HG03432 (cell line): ENCODE measurements around the gene RBM38.
"Not testable (repeated sequence)": the region's sequence is repeated elsewhere in the genome, so short reads cannot be mapped to it uniquely, and the experiment has no call there.

Experiments used
- ATAC-seq: cut with Tn5 transposase; IDR thresholded peaks from one replicate; pipeline ENCODE4 v1.9.1; 2021; ENCODE audit warnings: mild to moderate bottlenecking, moderate library complexity; ENCODE audit not compliant: unreplicated experiment

RBM38 gene

DNA sequence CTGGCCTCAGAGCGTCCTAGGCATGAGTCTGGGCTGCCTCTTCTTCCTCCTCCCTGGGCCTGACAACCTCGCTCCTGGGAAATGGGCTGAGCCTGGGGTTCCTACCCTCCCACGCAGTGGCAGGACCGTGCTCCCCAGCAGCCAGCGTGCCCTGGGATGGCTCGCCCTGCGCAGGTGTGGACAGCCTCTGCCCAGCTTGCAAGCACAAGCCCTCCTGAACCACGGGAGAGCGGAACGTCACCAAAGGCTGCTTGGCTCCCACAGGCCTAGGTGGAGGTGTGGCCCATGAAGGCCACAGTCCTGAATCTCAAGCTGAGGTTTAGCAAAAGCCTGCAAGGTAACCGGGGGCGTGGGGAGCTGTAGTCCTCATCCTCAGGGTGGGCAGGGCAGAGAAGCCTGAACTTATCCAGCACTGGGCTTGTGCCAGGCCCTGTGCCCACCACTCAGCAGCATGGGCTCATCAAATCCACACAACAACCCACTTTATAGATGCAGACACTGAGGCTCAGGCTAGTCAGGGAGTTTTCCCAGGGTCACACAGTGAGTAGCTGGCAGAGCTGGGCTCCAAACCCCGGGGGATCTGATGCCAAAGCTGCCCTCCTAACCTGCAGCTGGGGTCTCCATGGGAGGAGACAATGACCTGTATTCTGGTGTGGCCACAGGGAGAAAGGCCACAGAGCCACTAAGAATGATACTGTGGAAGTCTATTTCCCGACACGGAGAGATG is 25.3 kb downstream of the RBM38 start:
- no peak for ATAC-seq

DNA sequence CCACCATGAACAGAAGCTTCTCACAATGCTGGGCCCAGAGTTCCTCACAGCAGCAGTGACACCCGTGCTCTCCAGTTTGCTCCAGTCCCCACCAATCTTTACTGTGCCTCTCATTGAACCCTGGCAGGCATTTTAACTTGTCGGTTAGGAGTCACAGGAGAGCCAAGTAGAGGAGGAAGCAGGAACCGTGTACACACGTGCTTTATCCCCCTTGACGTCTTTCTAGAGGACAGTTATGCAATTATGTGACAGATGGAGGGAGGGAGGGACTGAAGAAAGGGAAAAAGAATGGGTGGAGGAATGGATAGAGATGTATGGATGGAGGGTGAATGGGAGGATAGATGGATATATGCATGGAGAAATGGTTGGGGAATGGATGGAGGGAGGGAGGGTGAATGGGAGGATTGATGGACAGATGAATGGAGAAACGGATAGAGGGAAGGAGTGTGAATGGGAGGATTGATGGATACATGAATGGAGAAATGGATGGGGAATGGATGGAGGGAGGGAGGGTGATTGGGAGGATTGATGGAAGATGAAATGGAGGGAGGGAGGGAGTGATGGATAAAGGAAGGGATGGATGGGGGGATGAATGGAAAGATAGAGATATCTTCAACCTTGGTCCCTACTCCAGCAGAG is 26.0 kb downstream of the RBM38 start:
- ATAC-seq: no peak

DNA sequence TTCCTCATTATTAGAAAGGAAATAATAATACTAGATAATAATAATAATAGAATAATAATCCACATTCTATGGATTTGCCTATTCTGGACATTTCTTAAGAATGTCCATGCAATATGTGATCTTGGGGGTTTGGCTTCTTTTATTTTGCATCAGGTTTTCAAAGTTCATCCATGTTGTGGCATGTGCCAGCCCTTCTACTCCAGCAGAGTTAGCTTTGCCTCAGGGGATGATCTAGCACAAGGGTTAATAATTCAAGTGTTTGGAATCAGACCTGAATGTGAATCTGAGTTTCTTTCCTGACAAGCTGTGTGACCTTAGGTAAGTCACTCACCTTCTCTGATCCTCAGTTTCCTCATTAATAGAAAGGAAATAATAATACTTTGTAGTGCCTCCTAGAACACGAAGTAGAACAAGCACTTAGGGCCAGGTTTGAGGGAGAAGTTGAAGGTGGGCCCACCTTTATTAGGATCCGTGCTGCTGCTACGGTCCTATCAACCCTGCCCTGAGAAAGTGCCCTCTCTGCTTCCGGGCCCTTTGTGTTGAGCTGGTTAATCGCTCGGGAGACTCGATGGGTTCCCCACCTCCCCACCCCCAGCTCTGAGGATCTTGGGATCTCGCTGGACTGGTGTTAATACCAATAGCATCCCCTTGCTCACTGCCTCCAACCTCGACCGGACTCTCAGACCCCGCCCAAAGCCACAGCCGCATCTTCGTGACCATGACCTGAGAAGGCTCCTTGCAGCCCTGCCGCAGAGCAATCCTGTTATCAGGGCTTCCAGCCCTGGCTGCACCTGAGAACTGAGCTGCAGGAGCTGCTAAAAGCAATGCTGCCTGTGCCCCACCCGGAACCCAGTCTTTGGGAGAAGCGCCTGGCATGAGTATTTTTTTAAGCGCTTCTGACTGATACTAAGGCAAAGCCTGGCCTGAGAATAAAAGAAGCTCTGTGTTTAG is 26.9 kb downstream of the RBM38 start:
- no peak for ATAC-seq

DNA sequence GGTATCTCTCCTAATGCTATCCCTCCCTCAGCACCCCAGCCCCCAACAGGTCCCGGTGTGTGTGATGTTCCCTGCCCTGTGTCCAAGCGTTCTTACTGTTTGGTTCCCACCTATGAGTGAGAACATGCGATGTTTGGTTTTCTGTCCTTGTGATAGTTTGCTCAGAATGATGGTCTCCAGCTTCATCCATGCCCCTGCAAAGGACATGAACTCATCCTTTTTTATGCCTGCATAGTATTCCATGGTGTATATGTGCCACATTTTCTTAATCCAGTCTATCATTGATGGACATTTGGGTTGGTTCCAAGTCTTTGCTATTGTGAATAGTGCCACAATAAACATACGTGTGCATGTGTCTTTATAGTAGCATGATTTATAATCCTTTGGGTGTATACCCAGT is 28.3 kb downstream of the RBM38 start:
- ATAC-seq: not testable (repeated sequence)

DNA sequence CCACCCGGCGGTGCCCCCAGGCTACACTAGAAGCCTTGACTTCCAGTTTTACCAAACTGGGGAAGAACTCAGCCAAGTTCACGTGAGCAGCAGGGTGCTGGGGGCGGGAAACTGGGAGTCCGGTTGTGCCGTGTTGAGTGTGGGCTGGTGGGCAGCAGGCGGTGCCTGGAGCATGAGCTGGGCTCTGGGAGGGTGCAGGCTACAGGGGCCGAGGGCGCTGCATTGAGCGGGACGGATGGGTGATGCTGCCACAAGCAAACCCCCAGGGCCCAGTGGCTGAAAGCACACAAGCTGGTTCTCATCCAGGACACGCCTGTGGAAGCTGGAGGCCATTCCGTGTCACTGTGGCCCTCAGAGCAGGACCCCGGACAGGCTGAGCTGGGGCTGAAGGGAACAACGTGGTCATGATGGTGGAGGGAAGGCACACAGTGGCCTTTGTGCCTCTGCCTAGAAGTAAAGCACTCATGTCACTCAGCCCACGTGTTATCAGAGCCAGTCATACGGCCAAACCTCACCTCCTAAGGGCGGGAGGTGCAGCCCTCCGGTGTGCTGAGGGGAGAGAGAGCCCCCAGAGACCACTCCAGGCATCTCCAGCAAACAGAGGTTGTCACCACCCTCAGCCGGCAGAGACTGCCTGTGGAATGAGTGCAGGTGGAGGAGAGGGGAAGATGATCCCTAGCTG is 29.5 kb downstream of the RBM38 start:
- no peak for ATAC-seq

DNA sequence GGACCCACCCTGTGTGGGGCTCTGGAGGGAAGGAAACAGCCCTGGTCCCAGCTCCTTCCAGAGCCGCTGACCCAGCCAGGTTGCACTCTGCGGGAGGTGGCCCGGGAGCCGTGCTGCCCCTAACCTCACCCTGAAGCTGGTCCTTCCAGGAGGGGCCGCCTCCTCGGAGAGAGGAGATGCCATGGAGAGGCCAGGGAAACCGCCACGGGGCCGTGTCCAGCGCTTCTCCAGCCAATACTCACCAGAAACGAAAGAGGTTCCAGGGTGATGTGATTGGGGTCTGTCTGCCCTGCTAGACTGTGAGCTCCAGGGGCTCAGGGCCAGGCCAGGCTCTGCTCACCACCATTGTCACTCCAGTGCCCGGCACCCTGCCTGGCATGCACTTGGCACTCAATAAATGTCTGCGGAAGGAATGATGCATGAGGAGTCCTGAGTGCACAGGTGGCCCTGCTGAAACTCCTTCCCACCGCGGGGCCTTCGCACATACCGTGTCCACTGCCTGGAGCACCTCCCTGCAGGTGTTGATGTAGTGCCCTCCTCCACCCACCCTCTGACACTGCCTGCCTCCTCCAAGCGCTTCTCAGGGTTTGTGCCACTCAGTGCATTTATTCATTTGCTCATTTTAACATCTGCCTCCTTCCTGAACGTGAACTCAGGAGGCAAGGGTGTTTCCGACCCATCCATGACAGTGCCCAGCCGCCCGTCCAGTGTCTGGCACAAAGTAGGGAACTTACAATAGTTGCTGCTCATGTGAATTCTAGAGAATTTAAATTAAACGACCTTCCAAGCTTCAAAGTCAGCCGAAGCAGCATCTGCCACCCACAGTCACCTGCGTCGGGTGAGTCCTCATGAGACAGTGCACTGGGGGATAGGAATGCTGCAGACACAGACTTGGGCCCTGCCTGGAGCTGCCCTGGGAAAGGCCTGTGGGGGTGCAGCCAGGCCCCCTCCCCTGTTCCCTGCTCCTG is 30.3 kb downstream of the RBM38 start:
- ATAC-seq: no peak

DNA sequence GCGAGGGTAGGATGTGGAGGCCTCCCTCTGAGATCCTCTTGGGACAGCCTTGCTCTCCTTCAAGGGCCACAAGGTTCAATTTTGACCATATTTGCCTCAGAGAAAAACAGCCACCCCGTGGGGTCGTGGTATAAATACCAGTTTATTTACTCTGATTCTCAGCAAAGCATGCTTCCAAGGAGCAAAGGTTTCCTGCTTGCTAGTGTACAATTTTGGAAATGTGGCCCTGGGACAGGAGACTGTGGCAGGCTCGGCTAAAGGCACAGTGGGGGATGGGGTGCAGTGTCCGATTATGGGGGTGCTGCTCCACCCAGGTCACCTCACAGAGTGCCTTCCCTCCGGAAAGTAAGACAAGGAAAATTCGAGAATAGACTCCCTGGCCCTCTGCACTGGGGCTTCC is 31.1 kb downstream of the RBM38 start:
- no peak for ATAC-seq

DNA sequence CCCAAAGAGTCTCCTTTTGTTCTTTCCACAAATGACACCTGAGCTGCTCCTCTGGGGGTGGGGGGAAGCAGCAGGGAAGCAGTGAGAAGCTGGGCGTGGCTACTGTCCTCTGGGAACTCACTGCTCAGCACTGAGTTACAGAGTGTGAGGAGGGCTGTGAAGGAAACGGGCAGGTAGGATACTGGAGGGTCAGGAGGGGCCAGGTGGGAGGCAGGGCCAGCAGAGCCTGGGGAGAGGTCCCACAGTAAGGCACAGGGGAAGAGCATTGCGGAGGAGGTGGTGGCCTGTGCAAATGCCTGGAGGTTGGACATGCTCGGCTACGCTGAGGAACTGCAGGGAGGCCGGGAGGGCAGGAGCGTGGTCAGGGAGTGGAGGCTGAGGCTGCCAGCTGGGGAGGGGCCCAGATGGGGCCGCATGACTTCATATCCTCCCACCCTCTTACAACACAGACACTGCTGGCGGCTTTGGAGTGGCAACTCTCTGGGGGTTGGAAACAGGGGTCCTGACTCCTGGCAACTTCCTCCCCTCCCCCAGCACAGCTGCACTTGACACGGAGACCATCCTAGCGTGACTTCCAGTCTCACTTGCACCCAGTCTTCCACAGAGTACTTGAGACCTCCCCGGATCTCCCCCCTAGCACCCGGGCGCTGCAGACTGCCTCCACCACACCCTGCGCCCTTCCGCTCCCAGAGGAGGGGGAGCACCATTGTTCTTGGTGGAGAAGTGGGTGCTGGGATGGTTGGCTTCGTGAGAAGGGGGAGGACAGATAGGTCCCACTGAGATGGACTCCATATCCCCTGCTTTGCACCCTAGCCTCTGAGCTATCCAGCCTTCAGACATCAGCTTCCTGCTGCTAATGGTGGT is 34.2 kb downstream of the RBM38 start:
- no peak for ATAC-seq

DNA sequence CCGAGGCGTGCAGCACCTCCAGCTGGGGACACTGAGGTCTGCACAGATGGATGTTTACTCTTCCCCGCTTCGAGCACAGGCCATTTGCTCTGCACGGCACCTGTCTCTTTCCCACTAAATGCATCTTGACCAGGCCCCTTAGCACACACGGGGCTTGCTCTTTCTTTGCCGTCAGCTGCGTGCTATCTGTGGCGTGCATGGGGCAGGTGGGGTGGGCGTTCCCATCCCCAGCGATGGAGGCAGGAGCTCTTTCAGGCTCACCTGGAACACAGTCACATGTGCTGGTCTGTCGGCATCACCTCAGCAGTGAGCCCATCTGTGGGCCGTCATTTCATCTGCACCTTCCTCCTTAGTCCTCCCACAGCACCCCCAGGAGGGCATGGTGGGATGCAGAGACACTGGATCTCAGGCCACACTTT is 35.1 kb downstream of the RBM38 start:
- no peak for ATAC-seq

DNA sequence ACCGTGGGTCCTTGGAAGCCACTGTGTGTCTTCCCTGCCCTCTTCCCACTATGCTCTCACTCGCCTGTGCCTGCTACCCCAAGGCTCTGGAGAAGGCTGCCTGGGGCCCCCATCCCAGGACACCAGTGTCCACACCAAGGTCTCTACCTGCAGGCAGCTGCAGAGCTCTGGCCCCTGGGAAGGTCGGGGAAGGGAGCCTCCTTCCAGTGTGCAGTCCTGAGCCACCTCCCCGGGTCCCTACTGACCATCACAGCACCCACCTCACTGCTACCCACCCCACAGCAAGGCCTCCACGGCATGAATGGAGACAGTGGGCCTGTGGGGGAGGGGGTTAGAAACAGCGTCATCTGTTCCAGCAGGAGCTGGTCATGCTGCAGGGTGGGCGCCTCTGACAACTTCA is 35.6 kb downstream of the RBM38 start:
- no peak for ATAC-seq

DNA sequence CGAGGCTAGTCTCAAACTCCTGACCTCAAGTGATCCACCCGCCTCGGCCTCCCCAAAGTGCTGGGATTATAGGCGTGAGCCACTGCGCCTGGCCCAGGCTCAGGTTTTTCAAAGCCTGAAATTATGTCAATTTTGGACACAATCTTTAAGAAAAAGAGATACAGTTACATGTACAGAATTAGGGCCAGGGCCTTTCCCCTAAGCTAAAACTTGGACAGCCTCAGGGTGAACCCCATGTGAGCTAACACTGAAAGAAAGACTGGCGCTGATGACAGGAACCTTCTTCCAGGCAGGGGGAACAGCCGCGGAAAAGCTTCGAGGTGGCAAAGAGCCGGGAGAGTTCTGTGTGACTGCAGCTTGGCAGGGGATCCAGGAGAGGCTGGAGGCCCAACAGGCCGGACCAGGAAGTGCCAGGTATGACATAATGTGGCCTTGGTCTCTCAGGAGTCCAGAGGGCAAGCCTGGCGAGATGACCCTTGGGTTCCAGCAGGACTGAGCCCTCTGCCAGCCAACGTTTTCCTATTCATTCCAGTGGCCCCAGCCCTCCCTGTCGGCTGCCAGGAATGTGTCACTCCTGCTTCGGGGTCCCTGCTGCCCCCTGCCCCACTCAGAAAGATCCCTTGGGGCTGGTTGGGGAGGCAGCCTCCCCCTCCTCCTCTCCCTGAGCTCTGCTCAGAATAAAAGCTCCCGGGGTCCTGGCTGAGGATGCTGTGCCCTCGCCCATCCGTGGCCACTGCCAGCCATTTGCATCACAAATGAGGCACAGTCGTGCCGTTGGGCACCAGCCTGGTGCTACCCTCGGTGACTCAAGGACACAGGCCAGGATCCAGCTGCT is 37.3 kb downstream of the RBM38 start:
- ATAC-seq: no peak

DNA sequence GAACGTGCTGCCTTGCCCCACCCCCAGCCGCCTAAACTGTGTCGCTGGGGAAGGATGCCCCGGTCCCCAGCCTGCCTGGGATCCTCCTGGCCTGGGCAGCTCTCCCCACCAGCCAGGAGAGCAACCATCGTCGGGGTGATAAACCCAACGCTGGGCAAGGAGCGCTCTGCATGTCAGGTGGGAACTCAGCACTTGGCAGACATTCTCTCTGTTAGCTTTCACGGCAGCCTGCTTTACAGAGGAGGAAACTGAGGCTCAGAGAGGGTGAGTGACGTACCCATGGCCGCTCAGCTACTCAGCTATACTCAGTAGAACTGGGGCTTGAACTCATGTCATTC is 37.9 kb downstream of the RBM38 start:
- no peak for ATAC-seq

DNA sequence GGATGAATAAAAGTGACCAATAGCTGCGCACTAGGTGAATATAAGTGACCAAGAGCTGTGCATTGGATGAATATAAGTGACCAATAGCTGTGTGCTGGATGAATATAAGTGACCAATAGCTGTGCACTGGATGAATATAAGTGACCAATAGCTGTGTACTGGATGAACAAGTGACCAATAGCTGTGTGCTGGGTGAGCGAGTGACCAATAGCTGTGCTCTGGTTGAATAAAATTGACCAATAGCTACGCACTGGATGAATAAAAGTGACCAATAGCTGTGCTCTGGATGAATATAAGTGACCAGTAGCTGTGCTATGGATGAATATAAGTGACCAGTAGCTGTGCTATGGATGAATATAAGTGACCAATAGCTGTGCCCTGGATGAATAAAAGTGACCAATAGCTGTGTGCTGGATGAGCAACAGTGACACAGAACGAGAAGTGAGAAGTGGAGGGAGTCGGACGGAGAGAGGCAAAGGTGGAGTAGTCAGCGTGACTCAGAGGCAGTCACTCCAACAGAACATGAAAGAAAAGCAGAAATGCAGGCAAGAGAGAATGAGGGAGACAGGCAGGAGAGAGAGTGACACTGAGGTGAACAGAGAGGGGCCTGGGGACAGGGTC is 38.5 kb downstream of the RBM38 start:
- ATAC-seq: peak; percentile 31

DNA sequence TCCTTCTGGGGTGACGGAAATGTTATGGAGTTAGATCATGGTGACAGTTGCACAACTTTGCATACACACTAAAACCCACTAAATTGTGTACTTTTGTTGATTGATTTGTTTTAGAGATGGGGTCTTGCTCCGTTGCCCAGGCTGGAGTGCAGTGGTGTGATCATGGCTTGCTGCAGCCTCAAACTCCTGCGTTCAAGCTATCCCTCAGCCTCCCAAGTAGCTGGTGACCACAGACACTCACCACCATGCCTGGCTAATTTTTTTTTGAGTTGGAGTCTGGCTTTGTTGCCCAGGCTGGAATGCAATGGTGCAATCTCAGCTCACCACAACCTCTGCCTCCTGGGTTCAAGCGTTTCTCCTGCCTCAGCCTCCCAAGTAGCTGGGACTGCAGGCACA is 39.0 kb downstream of the RBM38 start:
- not testable (repeated sequence) for ATAC-seq

DNA sequence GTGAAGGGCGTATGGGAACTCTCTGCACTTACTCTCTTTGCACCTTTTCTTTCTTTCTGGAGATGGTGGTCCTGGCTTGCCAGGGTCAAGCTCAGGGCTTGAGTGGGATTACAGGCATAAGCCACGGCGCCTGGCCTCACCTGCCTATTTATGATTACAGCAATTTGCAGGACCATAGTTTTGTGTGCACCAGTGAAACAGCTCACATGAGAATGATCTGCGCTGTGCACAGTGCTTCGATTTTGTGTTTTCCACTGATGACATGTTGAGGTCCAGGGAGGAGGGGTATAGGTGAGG is 40.3 kb downstream of the RBM38 start:
- ATAC-seq: no peak

DNA sequence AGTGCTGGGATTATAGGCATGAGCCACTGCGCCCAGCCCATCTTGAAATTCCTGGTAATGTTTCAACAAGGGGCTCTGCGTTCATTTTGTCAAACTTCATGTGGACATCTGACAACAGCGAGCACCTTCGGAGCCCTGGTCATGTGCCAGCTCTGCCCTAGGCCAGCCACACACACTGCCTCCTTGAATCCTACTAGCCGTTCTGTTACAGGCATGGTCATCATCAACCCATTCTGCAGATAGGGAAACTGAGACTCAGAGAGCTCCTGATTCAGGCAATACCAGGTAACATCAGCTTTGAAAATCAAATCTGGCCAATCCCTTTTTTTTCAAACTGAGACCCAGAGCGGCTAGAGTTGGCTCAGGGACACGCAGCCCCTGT is 41.3 kb downstream of the RBM38 start:
- no peak for ATAC-seq

DNA sequence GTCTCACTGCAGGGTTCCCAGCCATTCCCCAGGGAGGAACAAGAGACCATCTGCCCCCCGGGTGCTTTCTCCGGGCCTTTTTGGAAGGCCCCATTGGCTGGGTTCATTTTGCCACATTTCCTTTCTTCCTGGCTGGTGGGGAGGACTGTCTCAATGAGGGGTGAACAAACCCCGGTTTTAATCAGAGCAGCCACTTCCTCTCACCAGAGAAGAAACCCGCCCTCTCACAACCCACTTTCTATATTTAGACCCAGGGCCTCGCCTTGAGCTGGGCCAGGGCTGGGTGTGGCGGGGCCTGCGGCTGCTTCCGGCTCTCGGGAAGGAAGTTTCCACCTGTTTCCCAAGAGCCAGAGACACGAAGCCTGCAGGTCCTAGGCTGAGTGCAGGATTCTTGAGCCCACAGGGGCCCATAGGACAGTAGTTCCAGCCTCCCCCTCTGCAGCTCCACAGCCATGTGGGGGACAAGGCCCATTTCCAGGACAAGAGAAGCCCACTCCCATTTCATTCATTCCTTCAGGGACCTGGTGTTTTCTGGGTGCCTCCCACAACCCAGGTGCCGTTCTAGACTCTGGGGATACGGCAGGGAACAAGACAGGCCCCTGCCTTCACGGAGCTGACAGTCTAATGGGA is 41.8 kb downstream of the RBM38 start:
- peak; percentile 90 for ATAC-seq
